Measurements from ENCODE around the gene NFAM1.

NFAM1 gene

DNA sequence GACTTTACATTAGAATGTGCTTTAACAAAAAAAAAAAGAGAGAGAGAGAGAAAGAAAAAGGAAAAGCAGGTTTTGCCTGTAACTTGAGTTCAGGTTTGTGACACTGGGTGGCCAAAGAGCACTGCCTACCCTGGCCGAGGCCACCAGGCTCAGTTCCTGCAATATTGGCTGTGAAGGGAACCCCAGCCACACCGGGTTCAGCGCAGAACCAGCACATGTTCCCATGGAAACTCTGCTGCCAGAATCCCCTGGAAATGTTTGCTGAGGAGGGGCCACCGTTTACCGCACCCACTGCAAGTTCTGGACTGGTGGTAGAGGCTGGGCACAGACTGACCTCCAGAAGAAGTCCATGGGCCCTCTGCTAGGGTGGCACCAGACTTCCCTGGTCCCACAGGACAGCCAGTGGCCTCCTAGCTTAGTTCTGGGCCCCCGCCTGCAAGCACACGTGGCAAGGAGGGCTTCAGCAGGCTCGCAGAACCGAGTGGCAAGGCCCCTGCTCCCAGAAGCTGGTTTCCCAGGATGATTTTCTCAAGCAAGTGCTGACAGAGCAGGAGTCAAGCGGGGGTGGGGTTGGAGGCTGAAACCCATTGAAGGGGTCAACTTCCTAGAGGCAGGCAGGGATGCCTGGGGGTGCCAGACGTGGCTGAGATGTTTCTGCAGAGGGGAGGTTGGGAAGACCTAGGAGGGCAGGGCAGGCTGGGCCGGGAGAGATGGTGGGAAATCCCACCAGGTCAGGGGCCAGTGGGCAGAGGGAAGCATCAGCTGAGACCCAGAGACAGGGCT is 51.2 kb downstream of the NFAM1 start:
- H3K27ac ChIP-seq, result no peak overlapping the region
- TF ChIP-seq, protein P1, sequence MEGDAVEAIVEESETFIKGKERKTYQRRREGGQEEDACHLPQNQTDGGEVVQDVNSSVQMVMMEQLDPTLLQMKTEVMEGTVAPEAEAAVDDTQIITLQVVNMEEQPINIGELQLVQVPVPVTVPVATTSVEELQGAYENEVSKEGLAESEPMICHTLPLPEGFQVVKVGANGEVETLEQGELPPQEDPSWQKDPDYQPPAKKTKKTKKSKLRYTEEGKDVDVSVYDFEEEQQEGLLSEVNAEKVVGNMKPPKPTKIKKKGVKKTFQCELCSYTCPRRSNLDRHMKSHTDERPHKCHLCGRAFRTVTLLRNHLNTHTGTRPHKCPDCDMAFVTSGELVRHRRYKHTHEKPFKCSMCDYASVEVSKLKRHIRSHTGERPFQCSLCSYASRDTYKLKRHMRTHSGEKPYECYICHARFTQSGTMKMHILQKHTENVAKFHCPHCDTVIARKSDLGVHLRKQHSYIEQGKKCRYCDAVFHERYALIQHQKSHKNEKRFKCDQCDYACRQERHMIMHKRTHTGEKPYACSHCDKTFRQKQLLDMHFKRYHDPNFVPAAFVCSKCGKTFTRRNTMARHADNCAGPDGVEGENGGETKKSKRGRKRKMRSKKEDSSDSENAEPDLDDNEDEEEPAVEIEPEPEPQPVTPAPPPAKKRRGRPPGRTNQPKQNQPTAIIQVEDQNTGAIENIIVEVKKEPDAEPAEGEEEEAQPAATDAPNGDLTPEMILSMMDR (IDR thresholded peaks at IDR 0.05), result no peak
- TF ChIP-seq ZFX (IDR thresholded peaks at IDR 0.05; ENCODE audit: borderline replicate concordance), result no peak

DNA sequence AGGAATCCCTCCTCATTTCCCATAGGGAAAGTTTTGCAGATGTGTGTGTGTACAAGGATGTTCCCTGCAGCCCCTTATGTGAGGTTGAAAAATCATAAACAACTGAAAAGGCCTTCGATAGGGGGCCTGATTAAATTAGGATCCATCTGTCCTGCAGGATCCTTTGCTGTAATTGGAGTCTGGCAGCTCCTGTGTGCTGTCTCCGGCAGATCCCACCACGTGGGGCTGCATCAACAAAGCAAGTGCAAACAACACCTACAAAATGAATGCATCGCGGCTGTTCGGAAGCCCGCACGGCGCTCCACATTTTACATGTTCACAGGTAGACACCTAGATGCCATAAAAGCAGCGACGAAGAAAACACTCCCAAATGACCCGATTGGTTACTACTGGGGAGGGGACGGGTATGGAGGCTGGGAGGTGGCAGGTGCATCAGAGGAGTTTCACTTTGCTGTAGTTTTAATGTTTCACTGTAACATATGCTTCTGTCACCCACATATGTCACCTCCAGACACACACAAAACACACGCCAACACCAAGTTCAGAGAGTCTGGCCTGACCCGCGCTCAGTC is 52.2 kb downstream of the NFAM1 start:
- no peak overlapping the region for H3K27ac ChIP-seq

DNA sequence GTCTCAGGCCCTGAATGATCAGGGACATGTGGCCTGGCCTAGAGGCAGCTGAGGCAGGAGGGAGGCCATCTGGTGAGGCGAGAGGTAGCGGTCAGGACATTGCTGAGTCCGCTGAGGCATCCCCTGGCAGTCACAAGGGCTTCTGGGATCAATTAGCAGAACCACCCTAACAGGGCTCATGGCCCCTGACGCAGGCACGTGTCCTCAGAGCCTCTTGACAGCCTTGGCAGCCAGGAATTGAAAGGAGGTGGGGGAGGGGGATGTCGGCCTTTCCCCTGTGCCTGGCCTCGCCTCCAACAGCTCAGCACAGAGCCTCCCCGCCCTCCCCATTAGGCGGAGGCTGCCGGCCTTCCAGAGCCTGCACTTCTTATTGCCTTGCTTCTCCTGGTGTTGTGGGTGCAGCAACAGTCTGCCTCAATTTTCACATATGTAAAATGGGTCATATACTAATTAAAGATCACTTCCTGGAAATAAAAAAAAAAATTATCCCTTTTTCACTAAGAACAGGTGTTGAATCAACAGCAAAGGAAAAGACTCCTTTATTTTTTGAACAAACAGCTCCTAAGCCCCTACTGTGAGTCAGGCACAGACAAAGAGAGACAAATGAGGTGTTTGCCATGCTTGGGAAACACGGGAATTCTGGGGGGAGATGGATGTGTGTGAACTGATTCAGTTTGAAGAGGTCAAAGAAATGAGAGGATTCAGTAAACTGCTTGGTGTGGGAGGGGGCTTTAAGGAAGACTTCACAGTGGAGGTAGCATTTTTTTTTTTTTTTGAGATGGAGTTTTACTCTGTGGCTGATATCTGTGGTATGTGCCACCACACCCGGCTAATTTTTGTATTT is 55.3 kb downstream of the NFAM1 start:
- TF ChIP-seq, protein P1 (IDR thresholded peaks at IDR 0.05), result no peak
- TF ChIP-seq ZFX (IDR thresholded peaks at IDR 0.05; ENCODE audit: borderline replicate concordance), result no peak
- H3K27ac ChIP-seq, result no peak overlapping the region

More for the DNA sequence above, 52.2 kb downstream of the NFAM1 start:
- no peak for TF ChIP-seq ZFX (IDR thresholded peaks at IDR 0.05; ENCODE audit: borderline replicate concordance)
- TF ChIP-seq, protein P1 (IDR thresholded peaks at IDR 0.05), result no peak

DNA sequence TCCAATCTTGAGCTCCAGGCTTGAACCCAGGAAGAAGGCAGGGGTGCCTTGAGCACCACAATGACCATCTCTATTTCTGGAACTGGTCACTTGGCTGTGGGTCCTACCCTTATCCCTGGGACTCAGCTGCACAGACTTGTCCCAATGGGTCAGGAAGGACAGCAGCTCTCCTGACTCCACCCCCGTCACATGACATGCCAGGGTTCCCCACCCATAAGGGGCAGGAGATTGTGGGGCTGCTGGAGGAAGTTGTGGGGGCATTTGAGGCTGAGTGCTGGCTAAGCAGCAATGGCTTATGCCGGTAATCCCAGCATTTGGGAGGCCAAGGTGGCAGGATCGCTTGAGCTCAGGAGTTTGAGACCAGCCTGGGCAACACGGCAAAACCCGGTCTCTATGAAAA is 56.2 kb downstream of the NFAM1 start:
- no peak overlapping the region for H3K27ac ChIP-seq
- TF ChIP-seq ZFX (IDR thresholded peaks at IDR 0.05; ENCODE audit: borderline replicate concordance), result no peak
- TF ChIP-seq, protein P1 (IDR thresholded peaks at IDR 0.05), result no peak

DNA sequence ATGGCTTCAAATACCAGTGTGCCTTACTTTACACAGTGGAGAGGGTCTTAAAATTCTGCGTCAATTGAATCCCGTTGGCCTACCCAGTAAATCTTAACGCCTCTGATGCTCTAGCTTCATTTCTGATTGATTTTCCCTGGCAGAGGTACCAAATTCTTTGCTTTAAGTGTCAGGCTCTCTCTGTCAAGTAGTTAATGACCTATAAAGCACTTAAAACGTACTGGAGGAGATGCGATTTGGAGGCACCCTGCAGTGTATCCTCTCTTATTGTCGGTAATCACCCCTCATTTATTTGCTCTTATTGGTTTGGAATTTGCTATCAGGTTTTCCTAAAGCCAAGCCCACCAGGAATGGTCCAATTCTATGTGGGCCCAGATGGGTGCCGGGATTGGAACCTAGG is 59.2 kb downstream of the NFAM1 start:
- no peak overlapping the region for H3K27ac ChIP-seq
- TF ChIP-seq, protein P1 (IDR thresholded peaks at IDR 0.05), result no peak
- TF ChIP-seq ZFX (IDR thresholded peaks at IDR 0.05; ENCODE audit: borderline replicate concordance), result no peak

DNA sequence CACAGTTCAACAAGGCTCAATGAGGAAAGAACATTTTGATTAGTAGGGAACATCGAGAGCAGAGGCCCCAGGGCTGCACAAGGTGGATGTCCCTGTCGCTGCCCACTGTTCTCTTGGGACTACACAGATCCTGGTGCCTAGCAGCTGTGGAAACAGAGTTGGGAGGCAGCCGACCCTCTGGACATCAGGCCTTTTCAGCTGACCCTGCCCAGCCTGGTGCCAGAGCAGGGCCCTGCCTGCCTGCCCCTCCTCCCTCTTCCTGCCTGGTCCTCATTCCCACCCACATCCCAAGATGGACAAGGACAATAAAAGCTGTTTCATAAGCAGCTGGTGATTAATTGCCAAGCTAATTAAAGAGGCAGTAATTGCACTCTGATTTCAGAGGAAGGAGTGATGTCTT is 60.7 kb downstream of the NFAM1 start:
- TF ChIP-seq, protein P1 (IDR thresholded peaks at IDR 0.05), result no peak
- TF ChIP-seq ZFX (IDR thresholded peaks at IDR 0.05; ENCODE audit: borderline replicate concordance), result no peak
- H3K27ac ChIP-seq, result no peak overlapping the region

Measured in 22Rv1 (cell line).